Esophagus muscularis mucosa (tissue), 4 donors: Measurements from ENCODE around the gene CFAP74.

ENCODE experiments used
- CTCF ChIP-seq, 3 experiments: fragments of 200-600 bp in 2 of 3; fragments of 450-650 bp in 1 of 3; sonication (generic) in 2 of 3; IDR thresholded peaks; one replicate each; pipeline ENCODE4 v1.5.1; 2017 to 2019; ENCODE audit warnings: antibody characterized with exemption in 3 of 3, mild to moderate bottlenecking in 2 of 3, moderate library complexity in 1 of 3
- EP300 ChIP-seq: sonication (generic); formaldehyde crosslinking; IDR thresholded peaks from one replicate; pipeline ENCODE4 v1.6.1; 2017; ENCODE audit warnings: antibody characterized with exemption
- POLR2A ChIP-seq: fragments of 450-650 bp; IDR thresholded peaks from one replicate; pipeline ENCODE4 v1.6.1; 2017; ENCODE audit warnings: antibody characterized with exemption, moderate library complexity, mild to moderate bottlenecking, low read depth
- POLR2AphosphoS5 ChIP-seq, 2 donors: sonication (generic); formaldehyde crosslinking; IDR thresholded peaks; one replicate each; pipeline ENCODE4 v1.6.1; 2017; ENCODE audit warnings: antibody characterized with exemption in 2 of 2

GRCh38 chr1:1997576-1997975, 6.0 kb downstream of the CFAP74 start:
- TF ChIP-seq CTCF (IDR thresholded peaks at IDR 0.05) (no peak), POLR2A (no peak), EP300 (no peak), POLR2AphosphoS5 (IDR thresholded peaks at IDR 0.05) (no peak)
